ENCODE measurements around the gene GATAD2A.

DNA sequence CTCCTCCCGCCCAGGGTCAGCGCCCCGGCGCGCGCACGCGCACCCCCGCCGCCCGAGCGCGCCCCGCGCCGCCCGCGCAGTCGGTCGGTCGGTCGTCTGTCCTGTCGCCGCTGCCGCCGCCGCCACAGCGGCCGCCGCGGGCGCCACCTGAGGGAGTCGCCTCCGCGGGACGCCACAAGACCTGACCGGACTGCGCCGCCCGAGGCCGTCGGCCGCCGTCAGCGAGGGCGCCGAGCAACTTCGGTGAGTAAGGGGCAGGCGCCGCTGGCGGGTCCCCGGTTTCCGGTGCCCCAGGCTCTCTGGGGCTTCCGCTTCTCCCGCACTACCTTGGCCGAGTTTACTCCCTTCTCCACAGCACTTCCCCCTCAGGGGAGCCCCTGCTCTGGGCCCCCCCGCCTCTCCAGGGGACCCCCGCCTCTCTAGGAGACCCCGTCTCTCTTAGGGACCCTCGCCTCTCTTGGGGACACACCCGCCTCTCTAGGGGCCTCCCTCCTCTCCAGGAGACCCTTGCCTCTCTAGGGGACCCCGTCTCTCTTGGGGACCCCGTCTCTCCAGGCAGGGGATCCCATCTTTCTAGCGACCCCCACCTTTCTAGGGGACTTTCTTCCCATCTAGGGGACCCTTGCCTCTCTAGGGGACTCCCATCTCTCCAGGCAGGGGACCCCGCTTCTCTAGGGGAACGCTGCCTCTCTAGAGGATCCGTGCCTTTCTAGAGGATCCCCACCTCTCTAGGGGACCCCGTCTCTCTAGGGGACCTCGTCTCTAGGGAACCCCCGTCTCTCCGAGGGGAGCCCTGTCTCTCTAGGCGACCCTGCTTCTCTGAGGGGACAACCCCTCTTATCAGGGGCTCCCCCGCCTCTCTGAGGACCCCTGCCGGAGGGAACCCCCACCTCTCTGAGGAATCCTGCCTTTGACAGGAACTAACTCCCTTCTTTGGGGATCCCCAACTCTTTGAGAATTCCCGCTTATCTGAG lies 19.3 kb upstream of the GATAD2A start:
- TF ChIP-seq, protein P1, sequence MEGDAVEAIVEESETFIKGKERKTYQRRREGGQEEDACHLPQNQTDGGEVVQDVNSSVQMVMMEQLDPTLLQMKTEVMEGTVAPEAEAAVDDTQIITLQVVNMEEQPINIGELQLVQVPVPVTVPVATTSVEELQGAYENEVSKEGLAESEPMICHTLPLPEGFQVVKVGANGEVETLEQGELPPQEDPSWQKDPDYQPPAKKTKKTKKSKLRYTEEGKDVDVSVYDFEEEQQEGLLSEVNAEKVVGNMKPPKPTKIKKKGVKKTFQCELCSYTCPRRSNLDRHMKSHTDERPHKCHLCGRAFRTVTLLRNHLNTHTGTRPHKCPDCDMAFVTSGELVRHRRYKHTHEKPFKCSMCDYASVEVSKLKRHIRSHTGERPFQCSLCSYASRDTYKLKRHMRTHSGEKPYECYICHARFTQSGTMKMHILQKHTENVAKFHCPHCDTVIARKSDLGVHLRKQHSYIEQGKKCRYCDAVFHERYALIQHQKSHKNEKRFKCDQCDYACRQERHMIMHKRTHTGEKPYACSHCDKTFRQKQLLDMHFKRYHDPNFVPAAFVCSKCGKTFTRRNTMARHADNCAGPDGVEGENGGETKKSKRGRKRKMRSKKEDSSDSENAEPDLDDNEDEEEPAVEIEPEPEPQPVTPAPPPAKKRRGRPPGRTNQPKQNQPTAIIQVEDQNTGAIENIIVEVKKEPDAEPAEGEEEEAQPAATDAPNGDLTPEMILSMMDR (IDR thresholded peaks at IDR 0.05): no peak; the same call in 1 of the 2 replicates
- peak; percentile 53; the same call in 1 of the 2 replicates for TF ChIP-seq SIN3A (IDR thresholded peaks at IDR 0.05; ENCODE audit: borderline replicate concordance, insufficient read depth, low read depth, low read length)

Measured in Panc1 (cell line).